Measurements from ENCODE around the gene CPNE7.

CPNE7 gene

GRCh38 chr16:89601906-89602272, 26.3 kb downstream of the CPNE7 start:
- TF ChIP-seq SUZ12 (IDR thresholded peaks at IDR 0.05) (no peak), ARNT (IDR thresholded peaks at IDR 0.05) (no peak), L3MBTL2 (conservative IDR thresholded peaks at IDR 0.05) (no peak), FOXM1 (IDR thresholded peaks at IDR 0.05; ENCODE audit: borderline replicate concordance) (no peak), SP1 (IDR thresholded peaks at IDR 0.05) (no peak), FOXA1 (IDR thresholded peaks at IDR 0.05) (no peak), TARDBP (IDR thresholded peaks at IDR 0.05) (no peak), ZNF384 (IDR thresholded peaks at IDR 0.05) (no peak), LEF1 (IDR thresholded peaks at IDR 0.05; ENCODE audit: borderline replicate concordance) (no peak), FOXK2 (IDR thresholded peaks at IDR 0.05) (no peak), BHLHE40 (IDR thresholded peaks at IDR 0.05; ENCODE audit: borderline replicate concordance) (no peak), CTBP1 (IDR thresholded peaks at IDR 0.05; ENCODE audit: borderline replicate concordance) (no peak), HDGF (IDR thresholded peaks at IDR 0.05; ENCODE audit: borderline replicate concordance) (no peak), PKNOX1 (IDR thresholded peaks at IDR 0.05) (no peak), NFRKB (IDR thresholded peaks at IDR 0.05) (no peak), ELF4 (IDR thresholded peaks at IDR 0.05) (no peak)
- no peak for DNase-seq (ENCODE audit: extremely low spot score)
- CTCF ChIA-PET, result interaction anchor here (0.8 to 1.6 kb wide), 2 partner anchors 13 to 33 kb away, joined by 3 to 8 read pairs; no protein-coding TSS in a partner anchor
- POLR2A ChIA-PET, result interaction anchor here (0.6 kb wide), 2 partner anchors 36 to 38 kb away, joined by 3 read pairs; no protein-coding TSS in a partner anchor

- peak; percentile 37 for DNase-seq (ENCODE audit: extremely low spot score)
- CTCF ChIA-PET, result interaction anchor here (0.7 to 1.6 kb wide), 3 partner anchors 8 to 33 kb away, joined by 3 to 8 read pairs (median 3); no protein-coding TSS in a partner anchor
- TF ChIP-seq NFRKB (IDR thresholded peaks at IDR 0.05) (no peak), SUZ12 (IDR thresholded peaks at IDR 0.05) (no peak), PKNOX1 (IDR thresholded peaks at IDR 0.05) (no peak), L3MBTL2 (conservative IDR thresholded peaks at IDR 0.05) (no peak), TARDBP (IDR thresholded peaks at IDR 0.05) (no peak), ELF4 (IDR thresholded peaks at IDR 0.05) (no peak), FOXK2 (IDR thresholded peaks at IDR 0.05) (no peak), FOXM1 (IDR thresholded peaks at IDR 0.05; ENCODE audit: borderline replicate concordance) (no peak), SP1 (IDR thresholded peaks at IDR 0.05) (no peak)
- POLR2A ChIA-PET, result interaction anchor here (0.6 kb wide), 2 partner anchors 37 to 38 kb away, joined by 3 read pairs; no protein-coding TSS in a partner anchor
These were observed 26.9 kb downstream of the CPNE7 start for GRCh38 chr16:89602273-89602951.

GRCh38 chr16:89602952-89603590, 27.5 kb downstream of the CPNE7 start:
- no peak for TF ChIP-seq ARNT (IDR thresholded peaks at IDR 0.05)
- TF ChIP-seq L3MBTL2 (conservative IDR thresholded peaks at IDR 0.05), result no peak
- no peak for TF ChIP-seq CTBP1 (IDR thresholded peaks at IDR 0.05; ENCODE audit: borderline replicate concordance)
- TF ChIP-seq LEF1 (IDR thresholded peaks at IDR 0.05; ENCODE audit: borderline replicate concordance), result no peak
- DNase-seq (ENCODE audit: extremely low spot score), result no peak
- ChIA-PET CTCF (interaction anchor here (0.7 to 1.6 kb wide), 3 partner anchors 9 to 32 kb away, joined by 3 to 8 read pairs (median 3); no protein-coding TSS in a partner anchor), POLR2A (no interaction called here)

GRCh38 chr16:89604764-89605163, 29.2 kb downstream of the CPNE7 start:
- DNase-seq (ENCODE audit: extremely low spot score), result no peak
- ChIA-PET CTCF (no interaction called here), POLR2A (no interaction called here)
- no peak for TF ChIP-seq TARDBP (IDR thresholded peaks at IDR 0.05)

GRCh38 chr16:89605186-89605970, 29.8 kb downstream of the CPNE7 start:
- ChIA-PET CTCF (no interaction called here), POLR2A (no interaction called here)
- DNase-seq (ENCODE audit: extremely low spot score), result no peak
- no peak for TF ChIP-seq LEF1 (IDR thresholded peaks at IDR 0.05; ENCODE audit: borderline replicate concordance)
- no peak for TF ChIP-seq CTBP1 (IDR thresholded peaks at IDR 0.05; ENCODE audit: borderline replicate concordance)
- TF ChIP-seq L3MBTL2 (conservative IDR thresholded peaks at IDR 0.05), result no peak
- no peak for TF ChIP-seq BHLHE40 (IDR thresholded peaks at IDR 0.05; ENCODE audit: borderline replicate concordance)
- TF ChIP-seq SP1 (IDR thresholded peaks at IDR 0.05), result no peak
- TF ChIP-seq ZNF384 (IDR thresholded peaks at IDR 0.05), result no peak
- no peak for TF ChIP-seq FOXA1 (IDR thresholded peaks at IDR 0.05)
- TF ChIP-seq FOXM1 (IDR thresholded peaks at IDR 0.05; ENCODE audit: borderline replicate concordance), result no peak
- no peak for TF ChIP-seq ARNT (IDR thresholded peaks at IDR 0.05)
- TF ChIP-seq TARDBP (IDR thresholded peaks at IDR 0.05), result no peak
- TF ChIP-seq SUZ12 (IDR thresholded peaks at IDR 0.05), result no peak
- TF ChIP-seq PKNOX1 (IDR thresholded peaks at IDR 0.05), result no peak
- no peak for TF ChIP-seq NFRKB (IDR thresholded peaks at IDR 0.05)
- TF ChIP-seq ELF4 (IDR thresholded peaks at IDR 0.05), result no peak
- TF ChIP-seq HDGF (IDR thresholded peaks at IDR 0.05; ENCODE audit: borderline replicate concordance), result no peak
- TF ChIP-seq FOXK2 (IDR thresholded peaks at IDR 0.05), result no peak

Measured in HEK293T (cell line).